CD14-positive monocyte (primary cell): ENCODE measurements around the gene RAD51D. TPM values are rescaled to one million over a fixed set of nuclear protein-coding genes. Genes with fewer than 3 reads are reported as not detected.
A peak's percentile ranks its signal among the peaks of the same experiment; 100 is the strongest.

Experiments used
- DNase-seq, 3 donors: peaks; one replicate each; pipeline ENCODE4 v3.0.0-alpha.2; 2011 to 2022
- H2AFZ ChIP-seq: 2 replicates; pipeline ENCODE4 v1.6.0; 2012; ENCODE audit warnings: mild to moderate bottlenecking, low read depth, low read length, inconsistent platforms; ENCODE audit not compliant: insufficient read depth, poor library complexity, severe bottlenecking
- H3K27ac ChIP-seq, 2 donors: 1 replicate in 1 of 2; 2 replicates in 1 of 2; pipeline ENCODE4 v1.5.1; 2012 to 2013; ENCODE audit warnings: low read length in 2 of 2, control low read depth in 1 of 2, inconsistent platforms in 1 of 2, low read depth in 1 of 2, mild to moderate bottlenecking in 1 of 2
- H3K27me3 ChIP-seq, 2 donors: one replicate each; pipeline versions ENCODE4 v1.6.0 to v1.6.1; 2011 to 2013; ENCODE audit warnings: low read length in 2 of 2; ENCODE audit not compliant: control insufficient read depth in 2 of 2, insufficient read depth in 2 of 2
- H3K36me3 ChIP-seq, 2 donors: replicated peaks in 1 of 2; 1 replicate in 1 of 2; 2 replicates in 1 of 2; pipeline versions ENCODE4 v1.5.1 to v1.6.1; 2012 to 2013; ENCODE audit warnings: low read length in 2 of 2, control low read depth in 1 of 2, inconsistent platforms in 1 of 2, mild to moderate bottlenecking in 1 of 2; ENCODE audit not compliant: insufficient read depth in 2 of 2, control insufficient read depth in 1 of 2
- H3K4me1 ChIP-seq, 2 donors: 1 replicate in 1 of 2; 2 replicates in 1 of 2; pipeline versions ENCODE4 v1.5.1 to v1.6.1; 2012 to 2013; ENCODE audit warnings: low read length in 2 of 2, control low read depth in 1 of 2, inconsistent platforms in 1 of 2, mild to moderate bottlenecking in 1 of 2, moderate library complexity in 1 of 2; ENCODE audit not compliant: insufficient read depth in 2 of 2, control insufficient read depth in 1 of 2
- H3K4me2 ChIP-seq: replicated peaks from 2 replicates; pipeline ENCODE3; 2012; ENCODE audit warnings: low read length, moderate library complexity, mild to moderate bottlenecking; ENCODE audit not compliant: poor library complexity, severe bottlenecking; ENCODE audit errors: extremely low read depth
- H3K4me3 ChIP-seq, 3 experiments: fragments of 200-600 bp in 1 of 3; sonication (generic) in 1 of 3; replicated peaks in 1 of 3; 1 replicate in 2 of 3; 2 replicates in 1 of 3; pipeline ENCODE4 v1.5.1; 2011 to 2013; ENCODE audit warnings: low read length in 3 of 3, mild to moderate bottlenecking in 3 of 3, control low read depth in 2 of 3, low read depth in 2 of 3, inconsistent platforms in 1 of 3, moderate library complexity in 1 of 3
- H3K79me2 ChIP-seq: 2 replicates; pipeline ENCODE4 v1.6.0; 2012; ENCODE audit warnings: mild to moderate bottlenecking, control low read depth, inconsistent platforms, low read length, moderate library complexity; ENCODE audit not compliant: insufficient read depth
- H3K9ac ChIP-seq: 2 replicates; pipeline ENCODE4 v1.6.0; 2017; ENCODE audit warnings: low read length, mild to moderate bottlenecking; ENCODE audit not compliant: insufficient read depth, poor library complexity, severe bottlenecking
- H3K9me3 ChIP-seq, 2 donors: replicated peaks in 1 of 2; 1 replicate in 1 of 2; 2 replicates in 1 of 2; pipeline versions ENCODE4 v1.5.1 to v1.6.1; 2012 to 2013; ENCODE audit warnings: low read length in 2 of 2, control low read depth in 1 of 2; ENCODE audit not compliant: control insufficient read depth in 1 of 2, insufficient read depth in 1 of 2
- H4K20me1 ChIP-seq: 2 replicates; pipeline ENCODE4 v1.6.0; 2012; ENCODE audit warnings: mild to moderate bottlenecking, low read length, control low read depth, moderate library complexity; ENCODE audit not compliant: insufficient read depth
- H3K27ac Mint-ChIP-seq, 7 donors: one replicate each; pipeline ENCODE4 v1.8.0; 2020; ENCODE audit warnings: mild to moderate bottlenecking in 7 of 7, mixed read lengths in 7 of 7, moderate library complexity in 6 of 7, inconsistent platforms in 2 of 7
- H3K27me3 Mint-ChIP-seq, 3 donors: one replicate each; pipeline ENCODE4 v1.8.0; 2021 to 2022; ENCODE audit warnings: low read depth in 3 of 3, mild to moderate bottlenecking in 3 of 3, mixed read lengths in 3 of 3, moderate library complexity in 3 of 3, inconsistent platforms in 1 of 3
- H3K36me3 Mint-ChIP-seq, 2 donors: one replicate each; pipeline ENCODE4 v1.8.0; 2020; ENCODE audit warnings: mixed read lengths in 2 of 2, inconsistent platforms in 1 of 2, mild to moderate bottlenecking in 1 of 2
- H3K4me1 Mint-ChIP-seq: one replicate; pipeline ENCODE4 v1.8.0; 2020; ENCODE audit warnings: mild to moderate bottlenecking, mixed read lengths
- H3K4me3 Mint-ChIP-seq, 2 donors: one replicate each; pipeline ENCODE4 v1.8.0; 2020; ENCODE audit warnings: mild to moderate bottlenecking in 2 of 2, mixed read lengths in 2 of 2, moderate library complexity in 1 of 2
- H3K9me3 Mint-ChIP-seq, 7 donors: one replicate each; pipeline ENCODE4 v1.8.0; 2020 to 2022; ENCODE audit warnings: mixed read lengths in 7 of 7, mild to moderate bottlenecking in 6 of 7, moderate library complexity in 6 of 7, inconsistent platforms in 2 of 7
- WGBS: methylation state at CpG from one replicate; pipeline ENCODE4 v1.1.5; 2013; ENCODE audit warnings: missing lambda C conversion rate; ENCODE audit not compliant: insufficient coverage; 5-methylcytosine and 5-hydroxymethylcytosine counted together
- intact Hi-C, 2 donors: fragments of 100-400 bp; cut with micrococcal nuclease; formaldehyde crosslinking; loops; one replicate each; pipeline versions ENCODE4 v1.15.0 to v1.15.1; 2023
- polyA plus RNA-seq, 3 donors: library from polyadenylated mRNA; depleted of rRNA in 1 of 3; unstranded in 2 of 3; stranded (reverse) in 1 of 3; fragments of 300-500 nt in 2 of 3; fragments of >200 nt in 1 of 3; fragmentation: Illumina TruSeq in 2 of 3; gene quantifications; 1 replicate in 2 of 3; 2 replicates in 1 of 3; pipeline ENCODE4 v1.2.3, GENCODE V29; 2012 to 2021
- TF ChIP-seq, protein P1 (sequence below): fragments of 200-600 bp; IDR thresholded peaks from one replicate; pipeline ENCODE4 v1.8.0; 2022; ENCODE audit warnings: antibody characterized with exemption, mild to moderate bottlenecking

Gene RAD51D
- polyA plus RNA-seq, 3 donors = 4.4 to 6.9 (median 5.8) TPM

GRCh38 chr17:35104844-35105450, 14.7 kb downstream of the RAD51D start:
- H4K20me1 ChIP-seq = no peaks in the 10 kb centered on the region
- no peak overlapping the region for H3K9ac ChIP-seq
- H3K36me3 ChIP-seq = peaks cover 36 to 65% of the 10 kb centered on the region in 2 donors
- H3K4me1 ChIP-seq = peaks cover 14 to 19% of the 10 kb centered on the region in 2 donors
- Mint-ChIP-seq H3K36me3 (peaks cover 59 to 71% of the 10 kb centered on the region in 2 donors), H3K27me3 (peaks cover 0 to 2% (median 1%) of the 10 kb centered on the region in 3 donors), H3K27ac (no peak overlapping the region), H3K9me3 (peaks cover 0 to 3% (median 0%) of the 10 kb centered on the region in 7 donors), H3K4me1 (peaks cover 26% of the 10 kb centered on the region), H3K4me3 (no peak overlapping the region)
- intact Hi-C loops = loop anchor here in 1 of 2 donors (5.0 kb wide), 1 partner anchor 103 kb away; no protein-coding TSS in a partner anchor
- H3K9me3 ChIP-seq = no peaks in the 10 kb centered on the region
- no peak overlapping the region for H3K4me3 ChIP-seq
- no CpG with 5 or more reads among the region's 5 CpGs for WGBS
- TF ChIP-seq, protein P1, sequence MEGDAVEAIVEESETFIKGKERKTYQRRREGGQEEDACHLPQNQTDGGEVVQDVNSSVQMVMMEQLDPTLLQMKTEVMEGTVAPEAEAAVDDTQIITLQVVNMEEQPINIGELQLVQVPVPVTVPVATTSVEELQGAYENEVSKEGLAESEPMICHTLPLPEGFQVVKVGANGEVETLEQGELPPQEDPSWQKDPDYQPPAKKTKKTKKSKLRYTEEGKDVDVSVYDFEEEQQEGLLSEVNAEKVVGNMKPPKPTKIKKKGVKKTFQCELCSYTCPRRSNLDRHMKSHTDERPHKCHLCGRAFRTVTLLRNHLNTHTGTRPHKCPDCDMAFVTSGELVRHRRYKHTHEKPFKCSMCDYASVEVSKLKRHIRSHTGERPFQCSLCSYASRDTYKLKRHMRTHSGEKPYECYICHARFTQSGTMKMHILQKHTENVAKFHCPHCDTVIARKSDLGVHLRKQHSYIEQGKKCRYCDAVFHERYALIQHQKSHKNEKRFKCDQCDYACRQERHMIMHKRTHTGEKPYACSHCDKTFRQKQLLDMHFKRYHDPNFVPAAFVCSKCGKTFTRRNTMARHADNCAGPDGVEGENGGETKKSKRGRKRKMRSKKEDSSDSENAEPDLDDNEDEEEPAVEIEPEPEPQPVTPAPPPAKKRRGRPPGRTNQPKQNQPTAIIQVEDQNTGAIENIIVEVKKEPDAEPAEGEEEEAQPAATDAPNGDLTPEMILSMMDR = no peak
- H3K4me2 ChIP-seq = no peak overlapping the region
- no peak for DNase-seq
- H3K79me2 ChIP-seq = no peaks in the 10 kb centered on the region
- no peaks in the 10 kb centered on the region for H3K27me3 ChIP-seq
- H3K27ac ChIP-seq = no peak overlapping the region
- H2AFZ ChIP-seq = no peak overlapping the region

- H2AFZ ChIP-seq = no peak overlapping the region
- peaks cover 14 to 16% of the 10 kb centered on the region in 2 donors for H3K4me1 ChIP-seq
- no peaks in the 10 kb centered on the region for H4K20me1 ChIP-seq
- no peak overlapping the region for H3K27ac ChIP-seq
- H3K9ac ChIP-seq = no peak overlapping the region
- H3K36me3 ChIP-seq = peaks cover 42 to 78% of the 10 kb centered on the region in 2 donors
- WGBS = 100% methylated on average over 1 of the region's 5 CpGs
- H3K27me3 ChIP-seq = no peaks in the 10 kb centered on the region
- no peaks in the 10 kb centered on the region for H3K9me3 ChIP-seq
- peak overlapping the region in 1 of 7 donors; percentile 38 for H3K27ac Mint-ChIP-seq
- no peak overlapping the region for H3K4me3 ChIP-seq
- H3K27me3 Mint-ChIP-seq = peaks cover 0 to 2% (median 1%) of the 10 kb centered on the region in 3 donors
- TF ChIP-seq, protein P1 = no peak
- no peak overlapping the region for H3K4me3 Mint-ChIP-seq
- H3K9me3 Mint-ChIP-seq = peaks cover 0 to 3% (median 0%) of the 10 kb centered on the region in 7 donors
- DNase-seq = no peak
- intact Hi-C loops = no loop called here
- no peaks in the 10 kb centered on the region for H3K79me2 ChIP-seq
- H3K4me2 ChIP-seq = no peak overlapping the region
- H3K36me3 Mint-ChIP-seq = peaks cover 69 to 86% of the 10 kb centered on the region in 2 donors
- H3K4me1 Mint-ChIP-seq = peaks cover 23% of the 10 kb centered on the region
Measured at GRCh38 chr17:35103271-35103670, 16.4 kb downstream of the RAD51D start.
